Left ventricle myocardium inferior (tissue), 1 donor: ENCODE measurements around the gene CYP46A1. TPM values are rescaled to one million over a fixed set of nuclear protein-coding genes. Genes with fewer than 3 reads are reported as not detected.

ENCODE experiments used
- DNase-seq: peaks from one replicate; pipeline ENCODE4 v3.0.0-alpha.2; 2020
- H3K27ac ChIP-seq: fragments of 200-600 bp; replicated peaks from 2 replicates; pipeline ENCODE4 v1.8.0; 2021
- H3K27me3 ChIP-seq: fragments of 200-600 bp; 2 replicates; pipeline ENCODE4 v1.8.0; 2021; ENCODE audit warnings: low read depth
- H3K36me3 ChIP-seq: fragments of 200-600 bp; 2 replicates; pipeline ENCODE4 v1.8.0; 2021
- H3K4me1 ChIP-seq: fragments of 200-600 bp; 2 replicates; pipeline ENCODE4 v1.8.0; 2021
- H3K4me3 ChIP-seq: fragments of 200-600 bp; 2 replicates; pipeline ENCODE4 v1.8.0; 2021; ENCODE audit warnings: mild to moderate bottlenecking, moderate library complexity
- H3K9me3 ChIP-seq: fragments of 200-600 bp; replicated peaks from 2 replicates; pipeline ENCODE4 v1.8.0; 2021
- CTCF ChIP-seq: fragments of 200-600 bp; IDR thresholded peaks from 2 replicates; pipeline ENCODE4 v1.8.0; 2021; ENCODE audit warnings: antibody characterized with exemption, mild to moderate bottlenecking, borderline replicate concordance
- intact Hi-C: fragments of 100-400 bp; cut with micrococcal nuclease; formaldehyde crosslinking; loops from one replicate; pipeline ENCODE4 v1.11.0; 2022
- total RNA-seq: library from RNA; stranded (reverse); fragmentation: NEBNext Ultra II Directional; extraction: Animal tissue kit (Norgen Biotek cat#: 25700); gene quantifications from one replicate; pipeline ENCODE4 v1.2.1, GENCODE V29; 2021
- donor health status: DM: no; HTN: yes; CAD: no; lungs with severe emphysema.

Gene CYP46A1
- total RNA-seq, 1 donor from 2014 or later, result 4.2 TPM

DNA sequence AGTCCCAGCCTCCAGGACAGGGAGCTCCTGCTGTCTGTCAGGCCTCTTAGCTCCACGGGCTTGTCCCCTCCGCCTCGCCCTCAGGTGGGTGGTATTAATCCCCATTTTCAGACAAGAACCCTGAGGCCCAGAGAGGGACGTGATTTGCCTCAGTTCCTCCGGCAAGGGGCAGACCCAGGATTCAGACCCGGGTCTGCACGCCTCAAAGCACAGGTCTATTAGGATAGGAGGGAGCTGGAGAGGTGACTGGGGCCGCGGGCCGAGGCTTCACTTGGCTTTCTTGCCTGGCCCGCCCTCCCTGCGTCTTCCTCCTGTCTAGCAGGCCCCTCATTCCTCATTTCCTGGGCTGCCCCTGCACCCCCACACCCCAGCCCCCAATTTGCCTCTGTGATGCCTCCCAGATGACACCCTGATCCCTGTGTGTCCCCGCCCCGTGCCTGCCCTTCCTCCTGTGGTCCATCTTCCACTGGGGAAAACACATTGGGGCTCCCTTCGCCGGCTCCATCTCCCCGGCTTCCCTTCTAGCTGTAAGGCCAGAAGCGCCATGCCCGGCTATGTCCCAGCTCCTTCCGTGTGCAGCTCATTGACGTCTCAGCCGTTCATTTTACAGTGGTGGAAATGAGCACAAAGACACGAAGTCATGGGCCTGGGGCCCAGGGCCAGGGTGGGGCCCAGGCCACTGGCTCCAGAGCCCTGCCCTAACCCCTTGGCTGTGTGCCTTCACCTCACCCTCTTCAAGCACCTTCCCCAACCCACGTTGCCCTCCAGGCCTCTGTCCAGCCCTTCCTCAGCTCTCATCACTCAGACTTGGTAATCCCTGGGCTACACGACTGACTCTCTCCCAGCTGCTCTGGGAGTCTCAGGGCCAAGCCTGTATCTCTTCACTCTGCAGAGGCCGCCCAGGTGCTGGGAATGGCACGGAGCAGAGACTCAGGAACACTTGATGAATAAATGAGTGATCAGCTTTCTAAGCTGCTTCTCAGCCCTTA, 15.5 kb upstream of the CYP46A1 start:
- H3K4me1 ChIP-seq, result no peaks in the 10 kb centered on the region
- no peak for TF ChIP-seq CTCF
- H3K4me3 ChIP-seq, result no peak overlapping the region
- peaks cover 6% of the 10 kb centered on the region for H3K27me3 ChIP-seq
- H3K36me3 ChIP-seq, result peaks cover 9% of the 10 kb centered on the region
- no peak overlapping the region for H3K27ac ChIP-seq
- DNase-seq, result no peak
- H3K9me3 ChIP-seq, result no peaks in the 10 kb centered on the region
- intact Hi-C loops, result no loop called here

- Histone ChIP-seq H3K9me3 (no peaks in the 10 kb centered on the region), H3K27me3 (peaks cover 21% of the 10 kb centered on the region), H3K4me3 (no peak overlapping the region), H3K36me3 (peaks cover 9% of the 10 kb centered on the region), H3K4me1 (no peaks in the 10 kb centered on the region), H3K27ac (no peak overlapping the region)
- intact Hi-C loops, result no loop called here
- TF ChIP-seq CTCF, result no peak
- no peak for DNase-seq
Observed at GRCh38 chr14:99670361-99671234, 13.5 kb upstream of the CYP46A1 start.

- H3K9me3 ChIP-seq, result no peaks in the 10 kb centered on the region
- no peak overlapping the region for H3K27ac ChIP-seq
- peaks cover 30% of the 10 kb centered on the region for H3K27me3 ChIP-seq
- intact Hi-C loops, result no loop called here
- no peak for DNase-seq
- no peak overlapping the region for H3K4me3 ChIP-seq
- no peaks in the 10 kb centered on the region for H3K4me1 ChIP-seq
- H3K36me3 ChIP-seq, result peaks cover 9% of the 10 kb centered on the region
- no peak for TF ChIP-seq CTCF
Observed at GRCh38 chr14:99671235-99672224, 12.6 kb upstream of the CYP46A1 start.

DNA sequence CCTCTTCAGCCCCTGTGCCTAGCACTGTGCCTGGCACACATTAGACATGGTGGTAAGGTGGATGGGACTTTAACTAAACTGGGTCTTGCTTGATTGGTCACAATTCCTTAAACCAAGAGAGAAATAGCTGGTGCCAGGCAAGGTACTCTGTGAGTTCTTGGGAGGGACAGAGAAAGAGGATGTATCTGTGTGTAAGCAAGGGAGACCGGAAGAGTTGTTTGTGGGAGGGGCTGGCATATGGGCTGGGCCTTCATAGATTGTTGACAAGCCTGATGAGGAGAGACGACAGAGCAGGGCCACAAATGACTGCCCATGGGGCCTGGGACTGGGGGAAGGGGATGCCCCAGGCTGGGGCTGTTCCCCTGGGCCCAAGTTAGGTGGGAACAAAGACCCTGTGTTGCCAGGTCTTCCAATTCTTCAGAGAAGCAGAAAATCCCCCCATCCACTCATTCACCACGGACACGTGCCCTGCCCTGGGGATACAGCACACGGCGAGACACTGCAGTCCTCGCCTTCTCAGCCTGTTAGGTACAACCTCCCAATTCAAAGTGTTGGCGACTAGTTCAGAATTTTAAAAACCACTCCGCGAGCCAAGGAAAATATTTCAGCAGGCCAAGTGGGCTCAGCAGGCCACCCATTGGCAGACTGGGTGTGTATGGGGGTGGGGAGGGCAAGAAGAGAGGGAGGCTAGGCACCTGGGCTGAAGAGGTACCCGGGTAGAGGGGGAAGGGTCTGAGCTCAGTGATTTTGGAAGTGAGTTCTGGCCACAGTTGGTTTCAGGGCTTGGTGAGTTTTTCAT, 11.4 kb upstream of the CYP46A1 start:
- intact Hi-C loops, result no loop called here
- no peak for TF ChIP-seq CTCF
- Histone ChIP-seq H3K27me3 (peaks cover 28% of the 10 kb centered on the region), H3K4me1 (peaks cover 9% of the 10 kb centered on the region), H3K27ac (no peak overlapping the region), H3K4me3 (no peak overlapping the region), H3K9me3 (peaks cover 5% of the 10 kb centered on the region), H3K36me3 (peaks cover 8% of the 10 kb centered on the region)
- DNase-seq, result no peak
